ENCODE results near the gene NXN. TPM values are rescaled to one million over a fixed set of nuclear protein-coding genes. Genes with fewer than 3 reads are reported as not detected.

NXN gene
- total and polyA plus RNA-seq, 7 donors: 33.4 to 92.5 (median 73.8) TPM

- 36 to 57% (median 48%) methylated on average over 26 to 27 of the region's 27 CpGs for WGBS, 3 donors
- no peak for TF ChIP-seq CTCF (IDR thresholded peaks at IDR 0.05)
- Histone ChIP-seq H3K9me3 (no peaks in the 10 kb centered on the region), H3K4me3 (peak overlapping the region; percentile 25), H3K27ac (peak overlapping the region; percentile 41), H3K4me1 (peaks cover 33% of the 10 kb centered on the region), H3K27me3 (ENCODE audit: insufficient read depth in 3 of 3, low read length in 2 of 3) (no peaks in the 10 kb centered on the region), H3K36me3 (ENCODE audit: insufficient read depth in 1 of 2, low read depth in 1 of 2) (no peaks in the 10 kb centered on the region)
- intact Hi-C loops (cut with DNase I): loop anchor here in 1 of 2 donors (10.0 kb wide), 1 partner anchor 47 kb away; no protein-coding TSS in a partner anchor
- DNase-seq (peak in 1 of 2 donors; percentile 40), ATAC-seq (peak; percentile 48 to 80 (median 60))
Measured at GRCh38 chr17:951325-952132, 28.0 kb downstream of the NXN start.

GRCh38 chr17:949623-950303, 29.8 kb downstream of the NXN start:
- no peak for TF ChIP-seq CTCF (IDR thresholded peaks at IDR 0.05)
- no peak overlapping the region for H3K27ac ChIP-seq
- H3K27me3 ChIP-seq (ENCODE audit: insufficient read depth in 3 of 3, low read length in 2 of 3): no peaks in the 10 kb centered on the region
- ATAC-seq (no peak), DNase-seq (peak in 1 of 2 donors; percentile 36)
- peaks cover 29% of the 10 kb centered on the region for H3K4me1 ChIP-seq
- H3K36me3 ChIP-seq (ENCODE audit: insufficient read depth in 1 of 2, low read depth in 1 of 2): no peaks in the 10 kb centered on the region
- no peak overlapping the region for H3K4me3 ChIP-seq
- intact Hi-C loops (cut with DNase I): loop anchor here in 1 of 2 donors (10.0 kb wide), 1 partner anchor 45 kb away; no protein-coding TSS in a partner anchor
- 66 to 70% (median 66%) methylated on average over 8 to 10 of the region's 12 CpGs for WGBS, 3 donors
- no peaks in the 10 kb centered on the region for H3K9me3 ChIP-seq

- DNase-seq (peak in 1 of 2 donors; percentile 48), ATAC-seq (peak in 2 of 4 donors; percentile 21 to 22)
- no peaks in the 10 kb centered on the region for H3K36me3 ChIP-seq (ENCODE audit: insufficient read depth in 1 of 2, low read depth in 1 of 2)
- TF ChIP-seq CTCF (IDR thresholded peaks at IDR 0.05): no peak
- no peak overlapping the region for H3K27ac ChIP-seq
- no peaks in the 10 kb centered on the region for H3K27me3 ChIP-seq (ENCODE audit: insufficient read depth in 3 of 3, low read length in 2 of 3)
- intact Hi-C loops (cut with DNase I): no loop called here
- peaks cover 19% of the 10 kb centered on the region for H3K4me1 ChIP-seq
- 72 to 83% (median 77%) methylated on average over 20 to 25 of the region's 25 CpGs for WGBS, 3 donors
- no peaks in the 10 kb centered on the region for H3K9me3 ChIP-seq
- no peak overlapping the region for H3K4me3 ChIP-seq
Measured at GRCh38 chr17:948284-948852, 31.2 kb downstream of the NXN start.

- DNase-seq (no peak), ATAC-seq (peak in 1 of 4 donors; percentile 14)
- Histone ChIP-seq H3K27me3 (ENCODE audit: insufficient read depth in 3 of 3, low read length in 2 of 3) (no peaks in the 10 kb centered on the region), H3K4me3 (no peak overlapping the region), H3K36me3 (ENCODE audit: insufficient read depth in 1 of 2, low read depth in 1 of 2) (no peaks in the 10 kb centered on the region), H3K4me1 (peaks cover 16% of the 10 kb centered on the region), H3K9me3 (no peaks in the 10 kb centered on the region), H3K27ac (no peak overlapping the region)
- intact Hi-C loops (cut with DNase I): no loop called here
- WGBS, 3 donors: 95 to 98% (median 95%) methylated on average over 37 of the region's 37 CpGs
- no peak for TF ChIP-seq CTCF (IDR thresholded peaks at IDR 0.05)
Measured at GRCh38 chr17:946510-947236, 32.9 kb downstream of the NXN start.

All from psoas muscle (tissue), 8 donors.